Measurements from ENCODE around the gene EEF1AKMT2. TPM values are rescaled to one million over a fixed set of nuclear protein-coding genes. Genes with fewer than 3 reads are reported as not detected.
A peak's percentile ranks its signal among the peaks of the same experiment; 100 is the strongest.

Gene EEF1AKMT2
- total and polyA plus RNA-seq, 3 experiments from 2014 or later: 18.2 to 21.1 (median 18.6) TPM

- no peaks in the 10 kb centered on the region for H3K9me3 Mint-ChIP-seq
- no peak overlapping the region for H3K27ac ChIP-seq (ENCODE audit: low read depth, low read length)
- no peaks in the 10 kb centered on the region for H3K36me3 ChIP-seq (ENCODE audit: insufficient read depth, low read length)
- H3K9me3 ChIP-seq (ENCODE audit: low read length): no peaks in the 10 kb centered on the region
- H3K4me1 ChIP-seq (ENCODE audit: insufficient read depth, low read length): peaks cover 95% of the 10 kb centered on the region
- ChIA-PET CTCF (interaction anchor here (1.3 to 23.7 kb wide), 4 partner anchors 9 to 84 kb away, joined by 4 to 397 read pairs (median 181); no protein-coding TSS in a partner anchor), POLR2A (interaction anchor here (1.7 kb wide), 1 partner anchor 35 kb away, joined by 4 read pairs; no protein-coding TSS in a partner anchor)
- no peak overlapping the region for H3K4me3 ChIP-seq (ENCODE audit: low read length)
- peaks cover 0 to 50% (median 12%) of the 10 kb centered on the region in 3 donors for H3K36me3 Mint-ChIP-seq
- peak overlapping the region in 7 of 8 donors; percentile 35 to 99 (median 95) for H3K27ac Mint-ChIP-seq
- no peaks in the 10 kb centered on the region for H3K27me3 ChIP-seq (ENCODE audit: insufficient read depth, low read length, poor library complexity, severe bottlenecking)
- H3K4me1 Mint-ChIP-seq: peaks cover 94 to 100% (median 97%) of the 10 kb centered on the region in 3 donors
- DNase-seq: no peak
- peak overlapping the region in 3 of 7 donors; percentile 67 to 95 (median 84) for H3K4me3 Mint-ChIP-seq
- no peaks in the 10 kb centered on the region for H3K27me3 Mint-ChIP-seq
Observed at GRCh38 chr10:124731551-124731950, 60.1 kb downstream of the EEF1AKMT2 start.

- Histone ChIP-seq H3K27ac (ENCODE audit: low read depth, low read length) (no peak overlapping the region), H3K27me3 (ENCODE audit: insufficient read depth, low read length, poor library complexity, severe bottlenecking) (no peaks in the 10 kb centered on the region), H3K4me1 (ENCODE audit: insufficient read depth, low read length) (peaks cover 95% of the 10 kb centered on the region), H3K4me3 (ENCODE audit: low read length) (no peak overlapping the region), H3K9me3 (ENCODE audit: low read length) (no peaks in the 10 kb centered on the region), H3K36me3 (ENCODE audit: insufficient read depth, low read length) (peaks cover 3% of the 10 kb centered on the region)
- Mint-ChIP-seq H3K27me3 (peaks cover 0 to 2% of the 10 kb centered on the region in 2 donors), H3K4me3 (peak overlapping the region in 4 of 7 donors; percentile 11 to 67 (median 42)), H3K9me3 (no peaks in the 10 kb centered on the region), H3K27ac (peak overlapping the region; percentile 35 to 99 (median 64)), H3K36me3 (peaks cover 0 to 49% (median 15%) of the 10 kb centered on the region in 3 donors), H3K4me1 (peaks cover 94 to 100% (median 97%) of the 10 kb centered on the region in 3 donors)
- CTCF ChIA-PET: interaction anchor here (1.0 to 23.7 kb wide), 6 partner anchors 10 to 94 kb away, joined by 3 to 397 read pairs (median 27); no protein-coding TSS in a partner anchor
- POLR2A ChIA-PET: interaction anchor here (1.3 to 1.7 kb wide), 2 partner anchors 12 to 34 kb away, joined by 4 to 5 read pairs; no protein-coding TSS in a partner anchor
- no peak for DNase-seq
Observed at GRCh38 chr10:124730790-124731189, 60.9 kb downstream of the EEF1AKMT2 start.

GRCh38 chr10:124728830-124729661, 62.6 kb downstream of the EEF1AKMT2 start:
- Histone ChIP-seq H3K27ac (ENCODE audit: low read depth, low read length) (no peak overlapping the region), H3K27me3 (ENCODE audit: insufficient read depth, low read length, poor library complexity, severe bottlenecking) (no peaks in the 10 kb centered on the region), H3K9me3 (ENCODE audit: low read length) (no peaks in the 10 kb centered on the region), H3K4me3 (ENCODE audit: low read length) (peak overlapping the region; percentile 24), H3K36me3 (ENCODE audit: insufficient read depth, low read length) (peaks cover 5% of the 10 kb centered on the region), H3K4me1 (ENCODE audit: insufficient read depth, low read length) (peaks cover 95% of the 10 kb centered on the region)
- DNase-seq: no peak
- ChIA-PET CTCF (interaction anchor here (0.9 to 23.7 kb wide), 8 partner anchors 10 to 102 kb away, joined by 3 to 397 read pairs (median 8); no protein-coding TSS in a partner anchor), POLR2A (interaction anchor here (0.8 to 2.2 kb wide), 6 partner anchors 8 to 81 kb away, joined by 3 to 13 read pairs (median 4); no protein-coding TSS in a partner anchor)
- Mint-ChIP-seq H3K36me3 (peaks cover 0 to 52% (median 15%) of the 10 kb centered on the region in 3 donors), H3K27ac (peak overlapping the region; percentile 91 to 99 (median 93)), H3K9me3 (no peaks in the 10 kb centered on the region), H3K4me3 (peak overlapping the region; percentile 37 to 81 (median 75)), H3K4me1 (peaks cover 93 to 100% (median 97%) of the 10 kb centered on the region in 3 donors), H3K27me3 (peaks cover 0 to 2% of the 10 kb centered on the region in 2 donors)

GRCh38 chr10:124728071-124728829, 63.4 kb downstream of the EEF1AKMT2 start:
- ChIA-PET POLR2A (interaction anchor here (0.8 to 2.2 kb wide), 6 partner anchors 8 to 80 kb away, joined by 3 to 13 read pairs (median 4); no protein-coding TSS in a partner anchor), CTCF (interaction anchor here (1.1 to 23.7 kb wide), 8 partner anchors 9 to 101 kb away, joined by 3 to 397 read pairs (median 8); no protein-coding TSS in a partner anchor)
- Mint-ChIP-seq H3K27me3 (peaks cover 0 to 2% of the 10 kb centered on the region in 2 donors), H3K4me1 (peaks cover 93 to 100% (median 97%) of the 10 kb centered on the region in 3 donors), H3K4me3 (peak overlapping the region; percentile 37 to 81 (median 75)), H3K9me3 (no peaks in the 10 kb centered on the region), H3K36me3 (peaks cover 0 to 49% (median 13%) of the 10 kb centered on the region in 3 donors), H3K27ac (peak overlapping the region; percentile 91 to 99 (median 93))
- peak in 2 of 5 donors; percentile 22 to 43 for DNase-seq
- peaks cover 5% of the 10 kb centered on the region for H3K36me3 ChIP-seq (ENCODE audit: insufficient read depth, low read length)
- H3K9me3 ChIP-seq (ENCODE audit: low read length): no peaks in the 10 kb centered on the region
- peak overlapping the region; percentile 47 for H3K4me3 ChIP-seq (ENCODE audit: low read length)
- H3K27me3 ChIP-seq (ENCODE audit: insufficient read depth, low read length, poor library complexity, severe bottlenecking): no peaks in the 10 kb centered on the region
- H3K4me1 ChIP-seq (ENCODE audit: insufficient read depth, low read length): peaks cover 95% of the 10 kb centered on the region
- no peak overlapping the region for H3K27ac ChIP-seq (ENCODE audit: low read depth, low read length)

GRCh38 chr10:124727361-124727960, 64.2 kb downstream of the EEF1AKMT2 start:
- Mint-ChIP-seq H3K4me1 (peaks cover 93 to 100% (median 98%) of the 10 kb centered on the region in 3 donors), H3K9me3 (no peaks in the 10 kb centered on the region), H3K36me3 (peaks cover 0 to 44% (median 9%) of the 10 kb centered on the region in 3 donors), H3K27me3 (peaks cover 0 to 3% of the 10 kb centered on the region in 2 donors), H3K4me3 (peak overlapping the region; percentile 6 to 80 (median 47)), H3K27ac (peak overlapping the region; percentile 91 to 99 (median 93))
- no peak for DNase-seq
- Histone ChIP-seq H3K9me3 (ENCODE audit: low read length) (no peaks in the 10 kb centered on the region), H3K27ac (ENCODE audit: low read depth, low read length) (no peak overlapping the region), H3K36me3 (ENCODE audit: insufficient read depth, low read length) (peaks cover 5% of the 10 kb centered on the region), H3K27me3 (ENCODE audit: insufficient read depth, low read length, poor library complexity, severe bottlenecking) (no peaks in the 10 kb centered on the region), H3K4me3 (ENCODE audit: low read length) (no peak overlapping the region), H3K4me1 (ENCODE audit: insufficient read depth, low read length) (peaks cover 95% of the 10 kb centered on the region)
- ChIA-PET CTCF (interaction anchor here (1.1 to 23.7 kb wide), 7 partner anchors 8 to 56 kb away, joined by 3 to 397 read pairs (median 8); no protein-coding TSS in a partner anchor), POLR2A (interaction anchor here (0.6 to 2.2 kb wide), 3 partner anchors 9 to 31 kb away, joined by 5 to 13 read pairs (median 7); no protein-coding TSS in a partner anchor)

GRCh38 chr10:124725791-124726190, 65.9 kb downstream of the EEF1AKMT2 start:
- Mint-ChIP-seq H3K27ac (peak overlapping the region; percentile 82 to 99 (median 96)), H3K4me3 (peak overlapping the region in 2 of 7 donors; percentile 19 to 37), H3K9me3 (no peaks in the 10 kb centered on the region), H3K4me1 (peaks cover 92 to 100% (median 100%) of the 10 kb centered on the region in 3 donors), H3K36me3 (peaks cover 0 to 33% (median 9%) of the 10 kb centered on the region in 3 donors), H3K27me3 (peaks cover 0 to 3% of the 10 kb centered on the region in 2 donors)
- peaks cover 95% of the 10 kb centered on the region for H3K4me1 ChIP-seq (ENCODE audit: insufficient read depth, low read length)
- H3K4me3 ChIP-seq (ENCODE audit: low read length): no peak overlapping the region
- DNase-seq: no peak
- H3K27me3 ChIP-seq (ENCODE audit: insufficient read depth, low read length, poor library complexity, severe bottlenecking): no peaks in the 10 kb centered on the region
- no peak overlapping the region for H3K27ac ChIP-seq (ENCODE audit: low read depth, low read length)
- H3K9me3 ChIP-seq (ENCODE audit: low read length): no peaks in the 10 kb centered on the region
- H3K36me3 ChIP-seq (ENCODE audit: insufficient read depth, low read length): peaks cover 5% of the 10 kb centered on the region
- POLR2A ChIA-PET: no interaction called here
- CTCF ChIA-PET: interaction anchor here (1.6 to 23.7 kb wide), 3 partner anchors 9 to 47 kb away, joined by 7 to 397 read pairs (median 312); no protein-coding TSS in a partner anchor

All from CD8-positive, alpha-beta memory T cell (primary cell).